Epithelial cell of esophagus (primary cell): Measurements from ENCODE around the gene KIF14.

Source experiments
- DNase-seq: peaks from one replicate; pipeline ENCODE4 v3.0.0; 2010; ENCODE audit warnings: low read depth
- H3K4me3 ChIP-seq: 2 replicates; pipeline ENCODE4 v1.5.1; 2011; ENCODE audit warnings: mild to moderate bottlenecking, low read length, control low read depth
- CTCF ChIP-seq: IDR thresholded peaks from 2 replicates; pipeline ENCODE4 v1.5.1; 2011; ENCODE audit warnings: low read depth, mild to moderate bottlenecking, low read length, control low read depth, inconsistent platforms; ENCODE audit not compliant: insufficient read depth; ENCODE audit errors: missing control alignments

Gene KIF14

GRCh38 chr1:200620273-200621131, at the start of gene KIF14:
TSS of gene KIF14 (minus strand) at chr1:200620751. CDS start at chr1:200618723, 2,028 bp downstream.
- DNase-seq = peak; percentile 93
- TF ChIP-seq CTCF = no peak
- peak within 1 kb of the TSS; percentile 81 for H3K4me3 ChIP-seq

GRCh38 chr1:200669314-200670241, 49.0 kb upstream of the KIF14 start, which contains the start of gene DDX59:
TSS of gene DDX59 (minus strand) at chr1:200669907. CDS start at chr1:200666740, 3,167 bp downstream.
- peak; percentile 99 for DNase-seq
- H3K4me3 ChIP-seq = peak within 1 kb of the TSS; percentile 62
- no peak for TF ChIP-seq CTCF

- DNase-seq = no peak
- TF ChIP-seq CTCF = no peak
- H3K4me3 ChIP-seq = peak overlapping the region; percentile 62
Measured at GRCh38 chr1:200668514-200669313, 48.2 kb upstream of the KIF14 start.

- DNase-seq = no peak
- TF ChIP-seq CTCF = no peak
Measured at GRCh38 chr1:200666309-200666708, 45.8 kb upstream of the KIF14 start.

GRCh38 chr1:200665861-200666260, 45.3 kb upstream of the KIF14 start:
- no peak overlapping the region for H3K4me3 ChIP-seq
- DNase-seq = no peak
- no peak for TF ChIP-seq CTCF

More at GRCh38 chr1:200666309-200666708, 45.8 kb upstream of the KIF14 start:
- no peak overlapping the region for H3K4me3 ChIP-seq

- no peak for TF ChIP-seq CTCF
- no peak for DNase-seq
- H3K4me3 ChIP-seq = no peak overlapping the region
Measured at GRCh38 chr1:200660719-200661118, 40.2 kb upstream of the KIF14 start.
